Measurements from ENCODE around the gene USP28. TPM values are rescaled to one million over a fixed set of nuclear protein-coding genes. Genes with fewer than 3 reads are reported as not detected.
A peak's percentile ranks its signal among the peaks of the same experiment; 100 is the strongest.
"Not testable (repeated sequence)": the region's sequence is repeated elsewhere in the genome, so short reads cannot be mapped to it uniquely, and the experiment has no call there.

USP28 gene
- total RNA-seq, 1 experiment from 2014 or later, result 88.4 TPM

DNA sequence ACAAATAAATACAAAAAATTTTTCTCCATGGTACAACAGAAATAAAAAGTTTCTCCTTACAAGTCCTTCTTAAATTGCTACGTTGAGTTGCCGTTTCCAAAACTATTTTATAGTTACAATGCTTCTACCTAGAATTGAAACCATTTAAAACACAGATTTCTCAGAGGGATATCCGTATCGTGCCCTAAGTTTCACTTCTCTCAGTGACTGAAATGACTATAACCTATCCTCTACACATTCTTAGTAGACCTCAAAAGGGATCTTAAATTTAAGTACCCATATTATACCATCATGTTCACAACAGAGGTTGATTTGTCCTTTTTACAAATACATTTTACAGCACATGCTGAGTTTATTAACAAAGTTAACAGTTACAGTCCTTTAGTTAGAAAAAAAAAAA, 44.1 kb downstream of the USP28 start:
- DNase-seq, result no peak
- peaks cover 31% of the 10 kb centered on the region for H3K36me3 ChIP-seq (replicated peaks; ENCODE audit: control insufficient read depth, insufficient read depth, low read length)
- H3K4me3 ChIP-seq (ENCODE audit: insufficient read depth, low read depth, low read length), result no peak overlapping the region

DNA sequence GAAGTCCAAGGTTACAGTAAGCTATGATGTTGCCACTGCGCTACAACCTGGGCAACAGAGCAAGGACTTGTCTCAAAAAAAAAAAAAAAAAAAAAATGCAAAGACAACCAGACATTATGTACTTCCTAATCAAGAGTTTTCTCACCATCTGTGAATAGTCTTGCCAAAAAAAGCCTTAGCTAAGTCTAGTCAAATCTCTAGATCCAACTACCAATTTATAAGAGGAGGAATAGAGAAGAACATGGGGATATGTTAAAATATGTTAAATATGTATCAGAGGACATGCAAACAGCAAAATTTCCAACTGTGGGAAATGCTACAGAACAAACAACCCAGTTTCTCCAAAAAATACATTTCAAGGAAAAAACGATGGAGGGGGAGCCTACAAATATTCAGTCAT, 45.6 kb downstream of the USP28 start:
- Histone ChIP-seq H3K4me3 (ENCODE audit: insufficient read depth, low read depth, low read length) (no peak overlapping the region), H3K27me3 (ENCODE audit: control insufficient read depth, insufficient read depth, low read length) (no peaks in the 10 kb centered on the region), H3K36me3 (replicated peaks; ENCODE audit: control insufficient read depth, insufficient read depth, low read length) (peaks cover 30% of the 10 kb centered on the region)
- DNase-seq, result no peak

More for the DNA sequence above, 44.1 kb downstream of the USP28 start:
- H3K27me3 ChIP-seq (ENCODE audit: control insufficient read depth, insufficient read depth, low read length), result no peaks in the 10 kb centered on the region

DNA sequence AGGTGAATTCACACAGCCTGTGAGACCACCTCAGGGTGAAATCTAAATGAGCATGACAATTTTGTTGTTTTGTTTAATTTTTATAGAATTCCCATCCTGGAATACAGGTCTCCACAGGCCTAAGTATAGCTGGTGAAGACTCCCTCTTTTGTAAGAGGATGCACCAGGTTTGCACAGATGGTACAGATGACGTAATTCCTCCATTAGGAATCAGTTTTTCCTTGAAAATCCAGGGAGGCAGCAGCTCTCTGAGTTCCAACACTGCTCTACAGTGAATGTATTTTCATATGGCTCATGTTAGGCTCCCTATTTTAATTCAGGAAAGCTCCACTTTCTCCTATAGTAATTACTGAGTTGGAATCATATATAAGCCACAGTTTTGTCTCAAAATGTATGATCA, 47.2 kb downstream of the USP28 start:
- no peak overlapping the region for H3K4me3 ChIP-seq (ENCODE audit: insufficient read depth, low read depth, low read length)
- H3K36me3 ChIP-seq (replicated peaks; ENCODE audit: control insufficient read depth, insufficient read depth, low read length), result peaks cover 27% of the 10 kb centered on the region
- H3K27me3 ChIP-seq (ENCODE audit: control insufficient read depth, insufficient read depth, low read length), result no peaks in the 10 kb centered on the region
- DNase-seq, result no peak

DNA sequence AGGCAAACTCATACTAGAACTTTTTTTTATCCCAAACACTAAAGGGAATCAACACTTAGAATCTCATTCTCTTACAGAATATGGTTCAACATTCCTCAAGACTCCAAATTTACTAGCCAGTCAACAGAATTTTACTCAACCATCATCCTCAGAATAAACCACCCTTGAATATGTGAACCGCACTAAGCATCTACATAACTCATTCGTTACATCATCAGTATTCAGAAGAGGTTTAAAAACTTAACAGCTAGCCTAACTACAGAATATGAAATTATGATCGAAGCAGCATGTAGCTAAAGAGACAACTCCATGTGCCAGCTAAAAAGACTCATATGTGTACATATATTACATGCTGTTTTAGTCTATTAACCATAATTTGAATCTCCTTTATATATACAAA, 47.9 kb downstream of the USP28 start:
- H3K27me3 ChIP-seq (ENCODE audit: control insufficient read depth, insufficient read depth, low read length), result no peaks in the 10 kb centered on the region

DNA sequence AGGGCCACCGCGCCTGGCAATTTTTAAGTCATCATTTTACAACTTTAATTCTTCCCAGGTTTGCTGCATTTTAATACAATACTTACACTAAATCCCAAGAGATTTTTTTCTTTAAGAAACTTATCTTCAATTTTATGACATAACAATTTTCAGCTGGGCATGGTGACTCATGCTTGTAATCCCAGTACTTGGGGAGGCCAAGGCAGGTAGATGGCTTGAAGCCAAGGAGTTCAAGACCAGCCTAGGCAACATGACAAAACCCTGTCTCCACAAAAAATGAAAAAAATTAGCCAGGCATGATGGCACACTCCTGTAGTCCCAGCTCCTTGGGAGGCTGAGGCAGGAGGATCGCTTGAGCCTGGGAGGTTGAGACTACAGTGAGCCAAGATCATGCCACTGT, 56.9 kb downstream of the USP28 start:
- H3K27me3 ChIP-seq (ENCODE audit: control insufficient read depth, insufficient read depth, low read length), result no peaks in the 10 kb centered on the region
- H3K4me3 ChIP-seq (ENCODE audit: insufficient read depth, low read depth, low read length), result no peak overlapping the region
- DNase-seq, result no peak
- H3K36me3 ChIP-seq (replicated peaks; ENCODE audit: control insufficient read depth, insufficient read depth, low read length), result peaks cover 39% of the 10 kb centered on the region

More for the DNA sequence above, 47.9 kb downstream of the USP28 start:
- Histone ChIP-seq H3K36me3 (replicated peaks; ENCODE audit: control insufficient read depth, insufficient read depth, low read length) (peaks cover 28% of the 10 kb centered on the region), H3K4me3 (ENCODE audit: insufficient read depth, low read depth, low read length) (no peak overlapping the region)
- DNase-seq, result no peak

DNA sequence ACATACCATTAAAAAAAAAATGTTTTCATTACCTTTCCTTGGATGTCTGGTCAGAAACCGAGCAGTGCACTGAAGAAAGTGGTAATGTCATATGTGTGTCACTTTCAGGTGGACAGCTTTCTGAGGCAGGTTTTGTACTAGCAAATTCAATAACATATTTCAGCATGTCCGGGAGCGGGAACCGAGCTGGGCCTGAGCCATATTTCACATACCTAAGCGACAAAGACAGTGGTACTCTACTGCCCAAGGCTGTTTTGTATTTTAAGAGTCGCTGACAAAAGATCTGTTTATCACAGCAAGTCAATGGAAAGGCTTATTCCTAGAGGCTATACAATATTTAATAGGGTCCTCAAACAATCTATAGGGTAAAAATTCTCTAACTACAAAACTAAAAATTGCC, 57.7 kb downstream of the USP28 start:
- DNase-seq, result no peak
- H3K36me3 ChIP-seq (replicated peaks; ENCODE audit: control insufficient read depth, insufficient read depth, low read length), result peaks cover 39% of the 10 kb centered on the region
- H3K4me3 ChIP-seq (ENCODE audit: insufficient read depth, low read depth, low read length), result no peak overlapping the region
- H3K27me3 ChIP-seq (ENCODE audit: control insufficient read depth, insufficient read depth, low read length), result no peaks in the 10 kb centered on the region

DNA sequence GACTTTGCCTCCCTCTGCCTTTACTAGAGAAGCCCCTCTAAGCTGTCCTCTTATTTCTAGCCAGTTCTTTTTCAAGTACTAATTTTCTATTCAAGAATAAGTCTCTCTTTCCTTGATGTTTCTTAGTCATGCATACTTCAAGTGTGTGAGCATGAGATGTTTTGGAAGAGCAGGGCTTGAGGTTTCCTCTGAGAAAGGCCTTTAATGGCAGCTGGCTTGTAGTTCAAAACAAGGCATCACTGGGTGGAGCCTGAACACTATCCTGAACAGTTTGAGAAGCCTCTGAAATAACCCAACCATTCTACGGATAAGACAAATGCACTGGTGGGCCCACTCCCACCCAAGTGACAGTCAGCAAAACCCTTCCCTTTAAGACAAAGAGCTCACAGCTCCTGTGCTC, 58.2 kb downstream of the USP28 start:
- DNase-seq, result no peak
- Histone ChIP-seq H3K4me3 (ENCODE audit: insufficient read depth, low read depth, low read length) (no peak overlapping the region), H3K27me3 (ENCODE audit: control insufficient read depth, insufficient read depth, low read length) (no peaks in the 10 kb centered on the region), H3K36me3 (replicated peaks; ENCODE audit: control insufficient read depth, insufficient read depth, low read length) (peaks cover 40% of the 10 kb centered on the region)

DNA sequence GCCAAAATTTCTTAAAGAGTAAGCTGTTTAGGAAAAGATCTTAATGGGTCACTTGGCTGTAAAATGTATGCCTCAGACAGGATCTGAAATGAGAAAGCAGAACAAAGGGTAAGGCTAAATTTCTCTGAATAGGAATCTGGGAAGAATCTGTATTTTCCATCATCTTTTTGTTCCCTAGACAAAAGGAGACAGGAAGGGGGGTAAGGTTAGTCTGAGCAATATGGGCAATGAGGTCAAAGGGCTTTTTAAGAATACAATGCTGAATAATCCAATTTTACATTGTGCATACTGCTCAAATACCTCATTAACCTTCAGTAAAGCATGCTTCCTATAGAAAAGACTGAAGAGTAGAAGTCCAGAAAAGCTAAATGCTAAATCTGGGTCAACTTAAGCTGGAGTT, 61.2 kb downstream of the USP28 start:
- Histone ChIP-seq H3K27me3 (ENCODE audit: control insufficient read depth, insufficient read depth, low read length) (no peaks in the 10 kb centered on the region), H3K4me3 (ENCODE audit: insufficient read depth, low read depth, low read length) (no peak overlapping the region), H3K36me3 (replicated peaks; ENCODE audit: control insufficient read depth, insufficient read depth, low read length) (peaks cover 30% of the 10 kb centered on the region)
- no peak for DNase-seq

DNA sequence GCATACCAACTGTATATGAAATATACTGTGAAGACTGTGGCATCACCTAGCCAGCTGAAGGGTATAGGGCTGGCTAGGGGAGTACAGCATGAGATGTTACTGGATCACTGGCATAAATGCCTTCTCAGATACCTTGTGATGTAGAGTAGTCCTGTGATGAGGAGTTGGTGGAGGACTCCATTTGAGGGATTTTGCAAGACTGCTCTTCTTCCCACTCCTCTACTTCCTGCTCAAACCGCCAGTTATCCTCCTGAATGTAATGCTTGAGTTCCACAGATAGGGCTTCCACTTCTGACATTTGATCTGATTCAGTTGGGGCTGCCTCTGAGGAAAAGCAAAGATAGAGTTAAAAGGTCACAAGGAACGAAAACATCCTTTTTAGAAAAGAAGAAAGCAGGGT, 66.4 kb downstream of the USP28 start:
- peaks cover 45% of the 10 kb centered on the region for H3K36me3 ChIP-seq (replicated peaks; ENCODE audit: control insufficient read depth, insufficient read depth, low read length)

DNA sequence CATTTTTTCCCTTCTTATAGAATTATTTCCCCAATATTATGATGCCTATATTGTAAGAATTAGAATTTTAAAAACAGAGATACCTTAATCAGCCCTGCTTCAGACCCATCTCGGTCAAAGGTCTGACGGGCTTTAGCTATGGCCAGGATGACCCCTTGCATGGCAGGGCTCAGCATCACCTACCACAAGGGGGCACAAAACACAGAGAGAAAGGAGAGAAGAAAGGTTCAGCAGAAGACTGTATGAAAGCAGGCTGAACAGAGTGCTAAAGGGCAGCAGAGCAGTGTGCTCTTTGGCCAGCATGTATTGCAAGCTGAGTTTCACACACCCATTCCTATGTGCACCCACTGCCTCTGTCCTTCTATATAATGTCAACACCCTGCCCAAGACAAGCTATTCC, 69.0 kb downstream of the USP28 start:
- Histone ChIP-seq H3K27me3 (ENCODE audit: control insufficient read depth, insufficient read depth, low read length) (no peaks in the 10 kb centered on the region), H3K4me3 (ENCODE audit: insufficient read depth, low read depth, low read length) (no peak overlapping the region), H3K36me3 (replicated peaks; ENCODE audit: control insufficient read depth, insufficient read depth, low read length) (peaks cover 56% of the 10 kb centered on the region)
- DNase-seq, result peak; percentile 69

More for the DNA sequence above, 66.4 kb downstream of the USP28 start:
- DNase-seq, result no peak
- no peak overlapping the region for H3K4me3 ChIP-seq (ENCODE audit: insufficient read depth, low read depth, low read length)
- no peaks in the 10 kb centered on the region for H3K27me3 ChIP-seq (ENCODE audit: control insufficient read depth, insufficient read depth, low read length)

DNA sequence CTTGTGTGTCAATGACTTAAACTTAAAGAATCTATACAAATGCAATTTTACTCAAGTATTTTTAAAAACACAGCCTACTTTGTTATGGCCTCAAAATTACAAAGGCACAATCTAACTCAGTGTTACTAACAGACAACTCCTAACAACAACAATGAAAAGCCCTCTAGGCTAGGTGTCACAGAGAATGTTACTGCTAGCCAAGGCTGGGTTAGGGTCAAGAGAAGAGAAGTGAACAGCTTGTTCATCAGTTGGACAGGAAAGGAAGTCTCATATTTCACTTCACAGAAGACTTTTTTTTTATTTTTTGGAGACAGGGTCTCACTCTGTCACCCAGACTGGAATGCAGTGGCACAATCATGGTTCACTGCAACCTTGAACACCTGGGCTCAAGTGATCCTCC, 69.7 kb downstream of the USP28 start:
- no peaks in the 10 kb centered on the region for H3K27me3 ChIP-seq (ENCODE audit: control insufficient read depth, insufficient read depth, low read length)
- H3K4me3 ChIP-seq (ENCODE audit: insufficient read depth, low read depth, low read length), result no peak overlapping the region
- no peak for DNase-seq
- peaks cover 59% of the 10 kb centered on the region for H3K36me3 ChIP-seq (replicated peaks; ENCODE audit: control insufficient read depth, insufficient read depth, low read length)

DNA sequence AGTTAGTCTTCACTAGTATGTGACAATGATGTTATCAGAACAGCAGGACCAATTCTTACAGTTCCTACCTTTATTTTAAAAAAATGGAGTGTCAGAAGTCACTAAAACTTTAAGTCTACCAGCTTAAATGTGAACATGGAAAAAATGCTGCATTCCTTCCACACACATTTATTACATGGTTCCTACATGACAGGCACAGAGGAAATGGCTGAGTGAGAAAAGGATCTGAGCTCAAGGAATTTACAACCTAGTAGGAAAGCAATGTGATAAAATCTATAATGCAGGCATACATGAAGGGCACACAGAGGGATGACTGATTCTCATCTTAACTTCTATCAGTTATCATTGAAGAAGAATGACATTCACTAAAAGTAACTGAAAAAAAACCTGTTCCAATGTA, 72.8 kb downstream of the USP28 start:
- no peak overlapping the region for H3K4me3 ChIP-seq (ENCODE audit: insufficient read depth, low read depth, low read length)
- H3K36me3 ChIP-seq (replicated peaks; ENCODE audit: control insufficient read depth, insufficient read depth, low read length), result peaks cover 55% of the 10 kb centered on the region
- H3K27me3 ChIP-seq (ENCODE audit: control insufficient read depth, insufficient read depth, low read length), result no peaks in the 10 kb centered on the region
- DNase-seq, result no peak

DNA sequence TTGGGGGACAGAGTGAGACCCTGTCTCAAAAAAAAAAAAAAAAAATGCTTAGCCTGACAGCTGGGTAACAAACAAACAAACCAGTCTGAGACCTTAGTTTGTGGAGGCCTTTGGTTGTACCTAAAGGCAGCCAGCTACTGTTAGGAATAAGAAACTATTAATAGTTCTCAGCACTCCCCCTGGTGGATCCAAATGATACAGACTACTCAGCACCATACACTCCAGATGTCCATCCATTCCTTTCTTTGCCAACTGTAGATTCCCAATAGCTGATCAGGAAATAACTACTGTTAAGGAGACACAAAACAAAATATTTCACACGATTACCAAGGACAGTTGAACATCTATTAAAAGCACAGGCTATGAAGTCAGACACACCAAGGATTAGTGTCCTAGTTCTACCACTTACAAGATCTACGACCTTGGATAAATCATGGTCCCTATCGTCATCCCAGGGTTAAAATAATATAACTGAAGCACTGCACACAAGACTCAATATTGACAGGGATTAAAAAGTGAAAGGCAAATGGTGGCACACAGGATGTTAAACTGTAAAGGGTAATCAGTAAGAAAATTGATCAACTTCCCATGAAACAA, 78.6 kb downstream of the USP28 start:
- Histone ChIP-seq H3K27me3 (ENCODE audit: control insufficient read depth, insufficient read depth, low read length) (no peaks in the 10 kb centered on the region), H3K4me3 (ENCODE audit: insufficient read depth, low read depth, low read length) (no peak overlapping the region), H3K36me3 (replicated peaks; ENCODE audit: control insufficient read depth, insufficient read depth, low read length) (peaks cover 21% of the 10 kb centered on the region)
- DNase-seq, result peak; percentile 64

DNA sequence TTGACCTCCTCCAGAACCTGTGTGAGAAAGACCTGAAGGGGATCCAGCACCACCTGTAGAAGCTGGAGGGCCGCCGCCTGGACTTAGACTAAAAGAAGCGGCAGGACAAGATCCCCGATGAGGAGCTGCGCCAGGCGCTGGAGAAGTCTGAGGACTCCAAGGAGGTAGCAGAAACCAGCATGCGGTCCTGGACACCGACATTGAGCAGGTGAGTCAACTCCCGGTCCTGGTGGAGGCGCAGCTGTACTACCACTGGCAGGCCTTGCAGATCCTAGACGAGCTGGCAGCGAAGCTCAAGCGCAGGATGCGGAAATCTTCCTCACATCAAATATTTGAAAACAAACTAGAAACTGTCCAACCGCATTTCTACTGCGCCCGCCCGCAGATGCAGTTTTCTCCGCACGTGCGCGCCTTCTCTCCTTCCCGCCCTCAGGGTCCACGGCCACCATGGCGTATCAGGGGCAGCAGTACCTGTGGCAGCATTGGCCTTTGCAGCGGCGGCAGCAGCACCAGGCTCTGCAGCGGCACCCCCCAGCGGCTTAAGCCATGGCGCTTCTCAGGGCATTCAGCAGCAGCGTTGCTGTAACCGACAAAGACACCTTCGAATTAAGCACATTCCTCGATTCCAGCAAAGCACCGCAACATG, 85.6 kb downstream of the USP28 start:
- no peak overlapping the region for H3K4me3 ChIP-seq (ENCODE audit: insufficient read depth, low read depth, low read length)
- DNase-seq, result peak; percentile 37
- H3K27me3 ChIP-seq (ENCODE audit: control insufficient read depth, insufficient read depth, low read length), result no peaks in the 10 kb centered on the region
- no peaks in the 10 kb centered on the region for H3K36me3 ChIP-seq (replicated peaks; ENCODE audit: control insufficient read depth, insufficient read depth, low read length)

DNA sequence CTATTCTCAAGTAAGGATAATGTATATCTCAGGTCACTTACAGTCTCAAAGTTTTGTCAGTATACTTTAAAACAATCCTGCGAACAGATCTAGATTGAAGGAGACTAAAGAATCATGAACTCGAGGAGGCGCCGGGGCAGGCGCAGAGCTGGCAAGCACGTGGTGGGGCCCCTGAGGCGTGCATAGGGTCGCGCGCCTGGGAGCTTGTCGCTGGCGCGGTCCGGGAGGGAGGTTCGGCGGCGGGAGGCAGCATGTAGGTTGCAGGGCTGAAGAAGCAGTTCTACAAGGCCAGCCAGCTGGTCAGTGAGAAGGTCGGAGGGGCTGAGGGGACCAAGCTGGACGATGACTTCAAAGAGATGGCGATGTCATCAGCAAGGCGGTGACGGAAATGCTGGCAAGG, 86.4 kb downstream of the USP28 start:
- DNase-seq, result peak; percentile 26
- not testable (repeated sequence) for H3K4me3 ChIP-seq (ENCODE audit: insufficient read depth, low read depth, low read length); H3K36me3 ChIP-seq (replicated peaks; ENCODE audit: control insufficient read depth, insufficient read depth, low read length); H3K27me3 ChIP-seq (ENCODE audit: control insufficient read depth, insufficient read depth, low read length)

Data from H7 (cell line).